ENCODE results near the gene FBN2. TPM values are rescaled to one million over a fixed set of nuclear protein-coding genes. Genes with fewer than 3 reads are reported as not detected.
A peak's percentile ranks its signal among the peaks of the same experiment; 100 is the strongest.

Gene FBN2
- polyA plus RNA-seq, 1 experiment, result 157 TPM

DNA sequence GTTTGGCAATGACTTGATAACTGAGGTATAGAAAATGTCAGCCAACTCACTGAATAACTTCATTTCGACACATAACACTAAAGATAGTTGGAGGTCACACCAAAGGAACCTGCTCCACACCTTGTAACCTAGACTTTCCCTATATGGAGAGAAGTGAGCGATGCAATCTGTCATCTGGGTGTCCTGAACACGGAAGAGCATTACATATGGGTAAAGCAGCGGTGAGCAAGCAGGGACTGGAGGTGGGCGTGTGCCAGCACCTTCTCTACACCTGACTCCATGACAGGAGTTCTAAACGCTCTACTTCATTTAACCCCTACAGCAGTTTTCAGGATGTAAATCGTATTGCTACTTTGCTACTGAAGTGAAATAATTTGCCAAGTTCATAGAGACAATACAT, 301.7 kb downstream of the FBN2 start:
- no peak for DNase-seq (ENCODE audit: low read depth)
- TF ChIP-seq, protein P1, sequence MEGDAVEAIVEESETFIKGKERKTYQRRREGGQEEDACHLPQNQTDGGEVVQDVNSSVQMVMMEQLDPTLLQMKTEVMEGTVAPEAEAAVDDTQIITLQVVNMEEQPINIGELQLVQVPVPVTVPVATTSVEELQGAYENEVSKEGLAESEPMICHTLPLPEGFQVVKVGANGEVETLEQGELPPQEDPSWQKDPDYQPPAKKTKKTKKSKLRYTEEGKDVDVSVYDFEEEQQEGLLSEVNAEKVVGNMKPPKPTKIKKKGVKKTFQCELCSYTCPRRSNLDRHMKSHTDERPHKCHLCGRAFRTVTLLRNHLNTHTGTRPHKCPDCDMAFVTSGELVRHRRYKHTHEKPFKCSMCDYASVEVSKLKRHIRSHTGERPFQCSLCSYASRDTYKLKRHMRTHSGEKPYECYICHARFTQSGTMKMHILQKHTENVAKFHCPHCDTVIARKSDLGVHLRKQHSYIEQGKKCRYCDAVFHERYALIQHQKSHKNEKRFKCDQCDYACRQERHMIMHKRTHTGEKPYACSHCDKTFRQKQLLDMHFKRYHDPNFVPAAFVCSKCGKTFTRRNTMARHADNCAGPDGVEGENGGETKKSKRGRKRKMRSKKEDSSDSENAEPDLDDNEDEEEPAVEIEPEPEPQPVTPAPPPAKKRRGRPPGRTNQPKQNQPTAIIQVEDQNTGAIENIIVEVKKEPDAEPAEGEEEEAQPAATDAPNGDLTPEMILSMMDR (IDR thresholded peaks at IDR 0.05; ENCODE audit: insufficient read depth, low read depth, low read length), result no peak
- ChIA-PET POLR2A (no interaction called here), CTCF (no interaction called here)
- H3K4me3 ChIP-seq (ENCODE audit: low read depth, low read length), result no peak overlapping the region
- no peaks in the 10 kb centered on the region for H3K36me3 ChIP-seq (ENCODE audit: control insufficient read depth, insufficient read depth, low read length)
- peaks cover 4% of the 10 kb centered on the region for H3K27me3 ChIP-seq (ENCODE audit: control insufficient read depth, insufficient read depth, low read length)

- H3K4me3 ChIP-seq (ENCODE audit: low read depth, low read length), result no peak overlapping the region
- CTCF ChIA-PET, result no interaction called here
- POLR2A ChIA-PET, result no interaction called here
- no peak for DNase-seq (ENCODE audit: low read depth)
- no peaks in the 10 kb centered on the region for H3K36me3 ChIP-seq (ENCODE audit: control insufficient read depth, insufficient read depth, low read length)
- TF ChIP-seq, protein P1 (IDR thresholded peaks at IDR 0.05; ENCODE audit: insufficient read depth, low read depth, low read length), result no peak
- peaks cover 4% of the 10 kb centered on the region for H3K27me3 ChIP-seq (ENCODE audit: control insufficient read depth, insufficient read depth, low read length)
Observed at GRCh38 chr5:128234928-128235641, 303.0 kb downstream of the FBN2 start.

DNA sequence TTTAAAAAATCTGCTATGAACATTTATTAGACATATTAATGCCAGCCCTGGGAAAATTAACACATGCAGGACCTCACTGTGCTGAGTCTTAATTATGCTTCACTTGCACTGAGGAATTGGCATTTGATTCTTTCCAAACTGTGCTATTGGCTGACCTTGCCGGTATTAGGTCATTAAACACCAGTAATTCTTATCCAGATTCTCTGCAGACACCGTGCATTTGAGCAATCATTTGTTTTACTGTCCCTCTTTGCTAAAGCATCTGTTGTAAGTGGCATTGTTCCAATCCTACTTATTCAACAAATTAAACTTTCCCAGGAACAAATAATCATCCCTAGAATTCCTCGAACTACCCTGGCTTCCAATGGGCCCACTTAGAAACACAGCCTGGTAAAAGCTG, 309.5 kb downstream of the FBN2 start:
- TF ChIP-seq, protein P1 (IDR thresholded peaks at IDR 0.05; ENCODE audit: insufficient read depth, low read depth, low read length), result no peak
- ChIA-PET POLR2A (no interaction called here), CTCF (interaction anchor here (0.9 kb wide), 1 partner anchor 27 kb away, joined by 3 read pairs; no protein-coding TSS in a partner anchor)
- Histone ChIP-seq H3K36me3 (ENCODE audit: control insufficient read depth, insufficient read depth, low read length) (no peaks in the 10 kb centered on the region), H3K4me3 (ENCODE audit: low read depth, low read length) (no peak overlapping the region), H3K27me3 (ENCODE audit: control insufficient read depth, insufficient read depth, low read length) (peaks cover 2% of the 10 kb centered on the region; the same call in 1 of the 2 replicates)
- no peak for DNase-seq (ENCODE audit: low read depth)

GRCh38 chr5:128228008-128228407, 310.0 kb downstream of the FBN2 start:
- peak; percentile 61 for DNase-seq (ENCODE audit: low read depth)
- ChIA-PET POLR2A (no interaction called here), CTCF (interaction anchor here (0.9 kb wide), 1 partner anchor 27 kb away, joined by 3 read pairs; no protein-coding TSS in a partner anchor)
- no peaks in the 10 kb centered on the region for H3K36me3 ChIP-seq (ENCODE audit: control insufficient read depth, insufficient read depth, low read length)
- TF ChIP-seq, protein P1 (IDR thresholded peaks at IDR 0.05; ENCODE audit: insufficient read depth, low read depth, low read length), result no peak
- H3K4me3 ChIP-seq (ENCODE audit: low read depth, low read length), result no peak overlapping the region
- H3K27me3 ChIP-seq (ENCODE audit: control insufficient read depth, insufficient read depth, low read length), result peaks cover 2% of the 10 kb centered on the region; the same call in 1 of the 2 replicates

GRCh38 chr5:128225245-128226030, 312.6 kb downstream of the FBN2 start:
- TF ChIP-seq, protein P1 (IDR thresholded peaks at IDR 0.05; ENCODE audit: insufficient read depth, low read depth, low read length), result no peak
- POLR2A ChIA-PET, result no interaction called here
- Histone ChIP-seq H3K27me3 (ENCODE audit: control insufficient read depth, insufficient read depth, low read length) (peaks cover 3% of the 10 kb centered on the region; the same call in 1 of the 2 replicates), H3K4me3 (ENCODE audit: low read depth, low read length) (no peak overlapping the region), H3K36me3 (ENCODE audit: control insufficient read depth, insufficient read depth, low read length) (no peaks in the 10 kb centered on the region)
- CTCF ChIA-PET, result interaction anchor here (1.2 kb wide), 1 partner anchor 13 kb away, joined by 3 read pairs; no protein-coding TSS in a partner anchor
- DNase-seq (ENCODE audit: low read depth), result no peak
